HUDEP-2 (cell line): ENCODE measurements around the gene GPC1.

Source experiments
- DNase-seq, 76 experiments: peaks; one replicate each; lab custom pipeline; 2025; ENCODE audit not compliant: unreplicated experiment in 76 of 76; lab: John Stamatoyannopoulos, UW

Gene GPC1

DNA sequence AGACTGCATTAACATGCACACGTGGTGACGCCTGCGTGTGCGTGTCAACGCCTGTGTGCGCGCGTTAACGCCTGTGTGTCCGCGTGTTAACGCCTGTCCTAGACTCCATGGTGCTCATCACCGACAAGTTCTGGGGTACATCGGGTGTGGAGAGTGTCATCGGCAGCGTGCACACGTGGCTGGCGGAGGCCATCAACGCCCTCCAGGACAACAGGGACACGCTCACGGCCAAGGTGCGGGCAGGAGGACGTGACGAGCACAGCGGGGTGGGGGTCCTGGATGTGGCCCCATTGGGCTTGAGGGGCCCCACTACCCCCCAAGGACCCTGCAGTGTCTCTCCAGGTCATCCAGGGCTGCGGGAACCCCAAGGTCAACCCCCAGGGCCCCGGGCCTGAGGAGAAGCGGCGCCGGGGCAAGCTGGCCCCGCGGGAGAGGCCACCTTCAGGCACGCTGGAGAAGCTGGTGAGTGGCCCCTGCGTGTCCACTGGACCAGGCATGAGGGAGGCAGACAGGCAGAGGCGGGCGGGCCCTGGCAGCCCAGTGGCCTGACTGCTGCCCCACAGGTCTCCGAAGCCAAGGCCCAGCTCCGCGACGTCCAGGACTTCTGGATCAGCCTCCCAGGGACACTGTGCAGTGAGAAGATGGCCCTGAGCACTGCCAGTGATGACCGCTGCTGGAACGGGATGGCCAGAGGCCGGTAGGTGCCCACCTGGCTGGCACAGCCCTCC, 29.2 kb downstream of the GPC1 start:
- no peak for DNase-seq

DNA sequence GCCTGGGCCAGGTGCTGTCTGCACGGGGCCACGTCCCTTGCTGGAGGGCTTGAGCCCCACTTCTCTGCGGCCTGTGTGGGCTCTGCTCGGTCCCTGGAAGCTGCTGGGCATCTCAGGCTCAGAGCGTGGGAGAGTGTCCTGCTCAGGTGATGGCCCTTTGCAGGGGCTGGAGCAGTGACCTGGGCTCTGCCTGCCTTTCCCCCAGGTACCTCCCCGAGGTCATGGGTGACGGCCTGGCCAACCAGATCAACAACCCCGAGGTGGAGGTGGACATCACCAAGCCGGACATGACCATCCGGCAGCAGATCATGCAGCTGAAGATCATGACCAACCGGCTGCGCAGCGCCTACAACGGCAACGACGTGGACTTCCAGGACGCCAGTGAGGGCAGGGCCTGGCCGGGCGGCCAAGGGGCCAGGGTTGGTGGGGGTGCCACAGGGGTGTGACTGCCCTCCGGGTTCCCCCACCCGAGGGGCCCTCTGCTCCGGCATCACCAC, 29.9 kb downstream of the GPC1 start:
- no peak for DNase-seq

DNA sequence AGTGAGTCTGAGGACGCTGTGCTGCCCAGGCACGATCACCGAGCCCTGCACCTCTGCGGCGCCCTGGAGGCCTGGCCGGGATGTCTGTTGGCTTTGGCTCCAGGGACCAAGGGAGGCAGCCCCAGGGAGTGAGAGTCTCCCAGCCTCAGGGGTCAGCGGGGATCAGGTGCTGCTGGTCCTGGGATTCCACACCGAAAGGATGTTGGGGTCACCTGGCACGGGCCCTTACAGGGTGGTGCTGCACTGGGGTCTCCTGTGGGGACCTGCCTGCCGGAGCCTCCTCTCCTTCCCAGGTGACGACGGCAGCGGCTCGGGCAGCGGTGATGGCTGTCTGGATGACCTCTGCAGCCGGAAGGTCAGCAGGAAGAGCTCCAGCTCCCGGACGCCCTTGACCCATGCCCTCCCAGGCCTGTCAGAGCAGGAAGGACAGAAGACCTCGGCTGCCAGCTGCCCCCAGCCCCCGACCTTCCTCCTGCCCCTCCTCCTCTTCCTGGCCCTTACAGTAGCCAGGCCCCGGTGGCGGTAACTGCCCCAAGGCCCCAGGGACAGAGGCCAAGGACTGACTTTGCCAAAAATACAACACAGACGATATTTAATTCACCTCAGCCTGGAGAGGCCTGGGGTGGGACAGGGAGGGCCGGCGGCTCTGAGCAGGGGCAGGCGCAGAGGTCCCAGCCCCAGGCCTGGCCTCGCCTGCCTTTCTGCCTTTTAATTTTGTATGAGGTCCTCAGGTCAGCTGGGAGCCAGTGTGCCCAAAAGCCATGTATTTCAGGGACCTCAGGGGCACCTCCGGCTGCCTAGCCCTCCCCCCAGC, 30.5 kb downstream of the GPC1 start:
- no peak for DNase-seq

DNA sequence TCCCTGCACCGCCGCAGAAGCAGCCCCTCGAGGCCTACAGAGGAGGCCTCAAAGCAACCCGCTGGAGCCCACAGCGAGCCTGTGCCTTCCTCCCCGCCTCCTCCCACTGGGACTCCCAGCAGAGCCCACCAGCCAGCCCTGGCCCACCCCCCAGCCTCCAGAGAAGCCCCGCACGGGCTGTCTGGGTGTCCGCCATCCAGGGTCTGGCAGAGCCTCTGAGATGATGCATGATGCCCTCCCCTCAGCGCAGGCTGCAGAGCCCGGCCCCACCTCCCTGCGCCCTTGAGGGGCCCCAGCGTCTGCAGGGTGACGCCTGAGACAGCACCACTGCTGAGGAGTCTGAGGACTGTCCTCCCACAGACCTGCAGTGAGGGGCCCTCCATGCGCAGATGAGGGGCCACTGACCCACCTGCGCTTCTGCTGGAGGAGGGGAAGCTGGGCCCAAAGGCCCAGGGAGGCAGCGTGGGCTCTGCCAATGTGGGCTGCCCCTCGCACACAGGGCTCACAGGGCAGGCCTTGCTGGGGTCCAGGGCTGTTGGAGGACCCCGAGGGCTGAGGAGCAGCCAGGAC, 31.2 kb downstream of the GPC1 start:
- no peak for DNase-seq

DNA sequence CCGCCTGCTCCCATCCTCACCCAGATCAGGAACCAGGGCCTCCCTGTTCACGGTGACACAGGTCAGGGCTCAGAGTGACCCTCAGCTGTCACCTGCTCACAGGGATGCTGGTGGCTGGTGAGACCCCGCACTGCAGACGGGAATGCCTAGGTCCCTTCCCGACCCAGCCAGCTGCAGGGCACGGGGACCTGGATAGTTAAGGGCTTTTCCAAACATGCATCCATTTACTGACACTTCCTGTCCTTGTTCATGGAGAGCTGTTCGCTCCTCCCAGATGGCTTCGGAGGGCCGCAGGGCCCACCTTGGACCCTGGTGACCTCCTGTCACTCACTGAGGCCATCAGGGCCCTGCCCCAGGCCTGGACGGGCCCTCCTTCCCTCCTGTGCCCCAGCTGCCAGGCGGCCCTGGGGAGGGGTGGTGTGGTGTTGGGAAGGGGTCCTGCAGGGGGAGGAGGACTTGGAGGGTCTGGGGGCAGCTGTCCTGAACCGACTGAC, 31.7 kb downstream of the GPC1 start:
- DNase-seq = no peak

DNA sequence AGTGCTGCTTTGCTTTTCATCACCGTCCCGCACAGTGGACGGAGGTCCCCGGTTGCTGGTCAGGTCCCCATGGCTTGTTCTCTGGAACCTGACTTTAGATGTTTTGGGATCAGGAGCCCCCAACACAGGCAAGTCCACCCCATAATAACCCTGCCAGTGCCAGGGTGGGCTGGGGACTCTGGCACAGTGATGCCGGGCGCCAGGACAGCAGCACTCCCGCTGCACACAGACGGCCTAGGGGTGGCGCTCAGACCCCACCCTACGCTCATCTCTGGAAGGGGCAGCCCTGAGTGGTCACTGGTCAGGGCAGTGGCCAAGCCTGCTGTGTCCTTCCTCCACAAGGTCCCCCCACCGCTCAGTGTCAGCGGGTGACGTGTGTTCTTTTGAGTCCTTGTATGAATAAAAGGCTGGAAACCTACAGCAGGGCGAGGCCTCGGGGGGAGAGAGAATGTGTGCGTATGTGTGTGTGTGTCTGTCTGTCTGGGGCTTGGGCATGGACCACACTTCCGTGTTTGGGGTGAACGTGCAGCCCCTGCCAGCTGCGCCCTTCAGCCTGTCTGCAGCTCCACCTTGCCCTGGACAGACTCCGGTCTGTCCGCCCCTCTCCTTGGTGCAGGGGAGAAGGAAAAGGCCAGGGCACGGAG, 32.3 kb downstream of the GPC1 start:
- DNase-seq = no peak

DNA sequence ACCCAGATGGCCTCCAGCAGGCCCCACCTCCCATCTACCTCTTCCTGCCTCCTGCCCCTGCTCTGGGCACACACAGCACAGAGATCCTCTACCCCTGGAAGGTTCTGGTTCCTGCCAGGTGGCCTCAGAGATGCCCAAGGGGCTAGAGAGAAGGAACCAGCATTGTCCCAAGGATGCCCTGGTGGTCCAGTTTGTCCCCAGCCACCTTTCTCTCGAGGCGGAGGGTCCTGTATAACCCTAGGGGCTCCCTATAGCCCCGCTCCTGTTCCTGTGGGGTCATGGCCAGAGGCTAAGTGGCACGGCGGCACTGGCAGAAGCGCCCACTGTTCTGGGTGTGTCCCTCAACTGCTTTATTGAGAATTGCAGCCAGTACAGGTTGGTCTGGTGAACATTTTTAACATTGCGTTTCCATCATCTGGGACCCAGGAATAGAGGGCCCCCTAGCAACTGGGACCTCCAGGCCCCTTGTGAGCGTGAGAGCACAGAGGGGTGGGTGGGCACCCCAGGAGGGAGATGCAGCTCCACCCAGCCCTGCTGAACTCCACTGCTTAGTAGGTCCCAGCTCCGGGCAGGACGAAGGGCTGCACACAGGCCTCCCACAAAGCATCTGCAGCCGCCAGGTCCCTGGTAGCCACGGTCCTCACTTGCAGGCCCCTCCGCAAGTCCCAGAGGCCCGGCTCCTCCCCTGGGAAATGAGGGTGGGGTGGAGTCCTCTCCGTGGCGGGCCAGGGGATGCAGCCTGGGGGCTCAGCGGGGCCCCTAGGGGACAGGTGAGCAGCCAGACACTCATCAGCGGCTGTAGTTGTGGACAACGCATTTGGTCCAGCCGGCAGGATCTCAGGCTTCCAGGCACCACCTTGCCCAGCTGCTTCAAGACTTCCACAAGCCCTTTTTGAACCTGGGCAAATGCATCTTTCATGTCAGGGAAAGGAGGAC, 33.1 kb downstream of the GPC1 start:
- no peak for DNase-seq

DNA sequence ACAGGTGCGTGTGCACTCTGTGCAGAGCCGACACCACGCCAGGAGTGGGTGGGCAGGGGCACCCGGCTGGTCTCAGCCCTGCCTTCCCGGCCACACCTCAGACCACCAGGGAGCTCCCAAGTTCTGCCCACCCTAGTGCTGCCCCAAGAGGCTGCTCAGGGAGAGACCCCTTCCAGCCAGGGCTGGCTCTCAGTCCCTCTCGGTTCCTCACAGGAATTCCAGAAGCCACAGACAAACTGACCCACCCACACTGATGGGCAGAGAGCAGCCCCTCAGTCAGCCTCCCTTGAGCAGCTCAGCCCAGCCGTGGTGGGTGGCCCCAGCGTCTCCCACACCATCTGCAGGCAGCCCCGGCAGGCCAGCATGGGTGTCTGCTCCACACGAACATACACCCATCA, 33.8 kb downstream of the GPC1 start:
- no peak for DNase-seq

DNA sequence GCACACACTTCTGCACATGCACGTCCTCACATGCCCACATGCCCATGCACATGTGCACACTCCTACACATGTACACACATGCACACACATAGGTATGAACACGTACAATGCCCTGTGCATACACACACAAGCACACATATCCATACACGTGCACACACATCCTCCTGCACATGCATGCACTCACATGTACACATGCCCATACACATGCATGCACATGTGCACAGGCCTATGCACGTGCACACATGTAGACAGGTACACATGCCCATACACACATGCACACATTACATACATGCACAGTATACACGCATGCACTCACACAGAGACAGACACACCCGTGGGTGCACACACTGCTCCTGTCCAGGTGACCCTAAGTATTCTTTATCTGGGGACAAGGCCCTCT, 34.3 kb downstream of the GPC1 start:
- no peak for DNase-seq

DNA sequence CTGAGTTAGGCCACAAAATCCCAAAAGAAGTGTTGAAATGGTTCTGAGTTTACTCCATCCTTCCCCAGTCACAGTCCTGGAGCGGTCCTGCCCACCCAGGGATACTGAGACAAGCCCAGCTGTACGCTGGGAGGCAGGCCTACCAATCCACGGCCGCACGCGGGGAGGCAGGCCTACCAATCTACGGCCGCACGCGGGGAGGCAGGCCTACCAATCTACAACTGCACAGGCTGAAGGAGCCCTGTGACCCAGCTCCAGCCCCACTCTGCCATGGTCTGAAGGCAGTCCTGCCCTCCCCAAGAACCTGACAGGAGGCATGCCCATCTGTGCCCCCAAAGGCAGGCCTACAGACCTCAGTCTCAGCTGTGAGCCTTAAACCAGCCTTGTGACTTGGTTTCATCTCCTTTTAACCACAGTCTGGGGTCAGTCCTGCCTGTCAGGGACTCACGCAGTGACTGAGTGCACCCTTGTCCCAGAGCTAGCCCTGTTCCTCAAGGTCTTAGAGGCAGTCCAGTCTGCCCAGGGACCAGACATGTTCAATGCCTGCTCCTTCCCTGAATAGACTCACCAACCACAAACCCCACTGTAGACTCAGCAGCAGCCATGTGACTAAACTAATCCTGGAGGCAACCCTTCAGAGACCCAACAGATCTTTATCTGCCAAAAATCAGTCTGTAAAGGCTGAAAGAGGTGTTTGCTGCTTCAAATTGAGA, 36.8 kb downstream of the GPC1 start:
- no peak for DNase-seq

DNA sequence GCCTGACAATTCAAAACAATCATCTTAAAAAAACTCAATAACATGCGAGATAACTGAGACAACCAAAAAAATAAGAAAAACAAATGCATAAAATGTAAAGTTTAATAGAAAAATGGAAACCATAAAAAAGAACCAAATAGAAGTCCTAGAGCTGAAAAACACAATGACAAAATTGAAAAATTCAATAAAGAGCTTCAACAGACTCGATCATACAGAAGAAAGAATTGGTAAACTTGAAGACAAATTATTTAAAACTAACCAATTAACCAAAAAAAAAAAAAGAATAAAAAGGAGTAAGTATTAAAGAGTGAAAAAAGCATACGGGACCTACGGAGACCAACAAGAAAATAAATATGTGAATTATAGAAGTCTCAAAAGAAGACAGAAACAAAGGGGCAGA, 37.7 kb downstream of the GPC1 start:
- no peak for DNase-seq

DNA sequence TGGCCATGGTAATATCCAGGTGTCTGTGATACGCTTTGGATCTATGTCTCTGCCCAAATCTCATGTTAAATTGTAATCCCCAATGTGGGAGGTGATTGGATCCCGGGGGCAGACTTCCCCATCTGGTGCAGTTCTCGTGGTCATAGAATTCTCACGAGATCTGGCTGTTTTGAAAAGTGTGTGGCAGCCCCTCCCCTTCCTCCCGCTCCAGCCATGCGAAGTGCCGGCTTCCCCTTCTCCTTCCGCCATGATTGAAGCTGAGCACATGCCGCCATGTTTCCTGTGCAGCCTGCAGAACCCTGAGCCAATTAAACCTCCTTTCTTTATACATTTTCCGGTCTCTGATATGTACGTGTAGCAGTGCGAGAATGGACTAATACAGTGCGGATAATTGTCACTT, 42.5 kb downstream of the GPC1 start:
- DNase-seq = no peak

DNA sequence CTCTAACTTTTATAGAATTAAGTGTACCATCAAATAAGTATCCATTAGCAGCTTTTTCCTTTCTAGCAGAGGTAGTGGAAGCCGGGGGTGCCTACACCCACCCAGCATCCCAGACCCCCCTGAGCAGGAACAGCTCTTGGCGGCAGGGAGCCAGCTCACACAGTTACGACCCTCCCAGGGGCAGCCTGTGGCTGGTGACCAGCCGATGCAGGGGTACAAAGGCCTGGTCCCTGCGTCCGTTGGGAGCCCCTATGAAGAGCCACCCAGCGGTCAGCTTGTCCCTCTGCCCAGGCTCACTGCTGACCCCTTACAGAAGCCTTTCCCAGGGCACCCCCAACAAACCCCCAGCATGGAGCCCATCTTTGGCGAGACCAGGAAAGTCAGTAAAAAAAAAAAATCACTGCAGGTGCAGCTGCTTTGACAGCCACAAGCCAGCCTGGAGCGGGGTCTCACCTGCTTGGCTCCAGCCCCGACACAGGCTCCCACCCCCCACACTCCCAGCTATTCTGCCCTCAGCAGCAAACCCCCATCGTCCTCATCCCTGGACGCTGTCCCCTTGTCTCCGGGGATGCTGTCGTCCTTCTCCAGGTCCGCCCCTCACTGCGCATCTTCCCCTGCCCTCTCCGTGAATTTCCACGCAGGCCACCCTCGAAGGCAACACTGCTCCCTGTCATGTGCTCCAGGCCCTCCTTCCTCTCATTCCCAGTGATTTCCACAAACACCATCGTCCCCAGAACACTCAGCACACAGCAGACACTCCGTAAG, 43.1 kb downstream of the GPC1 start:
- no peak for DNase-seq

DNA sequence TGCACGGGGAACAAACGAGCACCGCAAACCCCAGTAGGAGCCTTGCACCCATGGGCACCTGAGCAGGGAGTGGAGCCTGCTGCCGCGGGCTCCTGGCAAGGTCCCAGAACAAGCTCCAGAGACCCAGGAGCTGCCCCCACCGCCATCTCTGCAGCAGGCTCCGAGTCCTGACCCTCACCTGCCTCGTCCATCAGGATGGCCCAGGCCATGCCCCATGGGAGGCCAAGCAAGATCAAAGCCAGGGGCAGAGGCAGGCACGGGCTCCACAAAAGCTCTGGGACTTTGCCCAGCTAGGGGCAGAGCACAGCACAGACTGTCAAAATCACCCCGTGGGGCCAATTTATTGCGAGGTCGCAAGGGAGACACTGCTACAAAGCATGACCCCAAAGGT, 43.6 kb downstream of the GPC1 start:
- no peak for DNase-seq

DNA sequence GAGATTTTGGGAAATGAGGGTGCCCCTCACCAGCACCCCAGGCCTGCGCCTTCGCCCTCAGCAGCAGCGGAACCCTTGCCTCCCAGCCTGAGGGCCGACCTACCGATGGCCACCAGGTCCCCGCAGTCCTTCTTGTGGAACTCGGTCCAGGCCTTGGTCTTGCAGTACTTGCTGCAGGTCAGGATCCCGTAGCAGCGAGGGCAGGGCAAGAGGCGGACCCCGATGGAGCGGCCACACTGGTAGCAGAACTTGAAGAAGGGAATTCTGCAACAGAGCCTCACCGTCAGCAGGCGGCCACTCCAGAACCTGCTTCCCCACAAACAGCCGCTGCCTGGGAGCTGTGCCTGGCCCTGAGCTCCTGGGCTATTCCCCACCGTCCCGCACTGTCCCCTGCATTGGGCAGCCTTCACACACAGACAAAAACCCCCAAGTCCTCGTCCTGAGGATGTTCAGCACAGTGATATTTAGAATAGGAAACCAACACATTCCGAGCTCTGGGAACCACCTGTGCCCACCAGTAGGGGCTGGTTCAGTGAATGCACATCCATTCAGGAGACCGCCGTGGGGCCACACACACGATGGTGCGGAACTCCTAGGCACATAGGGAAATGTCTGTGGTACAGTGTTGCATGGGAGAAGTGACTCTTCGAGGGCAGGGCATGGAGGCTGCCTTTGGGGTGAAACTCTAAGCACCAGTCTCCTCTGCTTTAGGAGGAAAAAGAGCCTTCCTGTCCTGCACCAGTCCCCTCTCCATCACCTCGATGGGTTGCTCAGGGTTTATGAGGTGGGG, 45.6 kb downstream of the GPC1 start:
- DNase-seq = no peak

DNA sequence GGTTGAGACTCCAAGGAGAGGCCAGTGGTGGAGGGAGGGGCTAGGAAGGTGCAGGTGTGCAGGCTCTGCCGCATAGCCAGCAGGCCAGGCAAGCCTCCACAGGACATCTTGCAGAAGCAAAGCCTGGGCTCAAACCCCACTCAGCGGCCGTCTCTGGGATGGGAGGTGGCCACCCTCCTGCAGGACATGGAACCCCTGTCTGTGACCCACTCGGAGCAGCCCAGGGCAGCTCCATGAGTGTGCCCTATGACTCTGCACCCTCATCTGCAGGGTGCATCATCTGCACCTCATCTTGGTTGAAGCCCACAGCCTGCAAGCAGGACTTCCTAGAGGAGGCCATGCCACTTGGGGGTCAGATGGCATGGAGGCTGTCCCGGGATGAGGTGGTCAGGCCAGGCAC, 46.3 kb downstream of the GPC1 start:
- DNase-seq = no peak

DNA sequence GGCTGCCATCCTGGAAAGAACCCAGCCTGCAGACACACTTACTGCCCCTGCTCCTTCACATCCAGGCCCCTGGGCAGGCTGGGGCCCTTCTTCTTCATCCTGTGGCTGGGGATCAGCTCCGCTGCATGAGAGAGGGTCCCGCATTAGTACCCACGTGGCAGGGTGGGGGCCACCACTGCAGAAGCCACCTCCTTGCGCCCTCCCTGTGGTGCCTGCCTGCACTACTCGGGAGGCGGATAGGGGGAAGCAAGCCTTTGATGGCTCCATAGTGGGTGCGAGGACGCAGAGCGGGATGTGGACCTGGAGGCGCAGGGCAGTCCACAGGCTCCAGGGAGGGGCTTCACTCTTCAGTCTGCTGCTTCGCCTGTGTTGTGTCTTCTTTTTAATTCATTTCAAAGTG, 46.7 kb downstream of the GPC1 start:
- no peak for DNase-seq

DNA sequence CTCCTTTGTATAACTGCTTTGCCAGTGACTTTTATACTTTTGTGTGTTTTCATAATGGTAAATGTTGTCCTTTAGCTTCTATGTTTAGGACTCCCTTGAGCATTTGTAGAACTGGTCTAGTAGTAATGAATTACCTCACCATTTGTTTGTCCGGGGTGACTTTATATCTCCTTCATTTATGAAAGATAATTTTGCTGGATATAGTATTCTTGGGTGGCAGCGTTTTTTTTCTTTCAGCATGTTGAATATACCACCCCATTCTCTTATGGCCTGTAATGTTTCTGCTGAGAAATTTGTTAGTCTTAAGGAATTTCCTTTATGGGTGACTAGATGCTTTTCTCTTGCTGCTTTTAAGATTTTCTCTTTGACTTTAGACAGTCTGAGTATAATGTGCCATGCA, 56.0 kb downstream of the GPC1 start:
- no peak for DNase-seq
